ENCODE results near the gene AHRR.

DNA sequence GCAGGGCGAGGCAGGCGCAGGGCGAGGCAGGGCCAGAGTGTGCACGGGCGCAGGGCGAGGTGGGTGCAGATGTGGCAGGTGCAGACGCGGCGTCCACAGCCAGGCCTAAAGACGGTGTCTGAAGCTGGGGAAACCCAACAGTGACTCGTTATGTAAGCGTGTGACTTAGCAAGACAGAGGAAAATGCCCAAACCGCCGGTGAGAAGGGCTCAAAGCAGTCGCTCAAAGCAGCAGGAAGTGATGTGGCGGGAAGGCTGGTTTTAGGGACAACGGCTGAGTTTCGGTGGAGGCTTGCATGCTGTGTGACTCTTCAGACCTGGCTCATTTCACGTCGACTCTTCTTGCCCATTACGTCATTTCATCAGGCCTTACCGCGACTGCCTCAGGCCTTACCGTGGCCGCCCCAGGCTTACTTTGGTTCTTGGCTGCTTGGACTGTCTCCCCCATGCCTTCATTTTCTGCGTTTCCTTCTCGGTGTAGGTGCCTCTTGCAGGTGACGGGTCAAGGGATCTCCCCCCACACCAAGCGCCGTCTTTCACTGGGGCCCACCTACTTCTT, 71.0 kb downstream of the AHRR start:
- TF ChIP-seq, protein P1, sequence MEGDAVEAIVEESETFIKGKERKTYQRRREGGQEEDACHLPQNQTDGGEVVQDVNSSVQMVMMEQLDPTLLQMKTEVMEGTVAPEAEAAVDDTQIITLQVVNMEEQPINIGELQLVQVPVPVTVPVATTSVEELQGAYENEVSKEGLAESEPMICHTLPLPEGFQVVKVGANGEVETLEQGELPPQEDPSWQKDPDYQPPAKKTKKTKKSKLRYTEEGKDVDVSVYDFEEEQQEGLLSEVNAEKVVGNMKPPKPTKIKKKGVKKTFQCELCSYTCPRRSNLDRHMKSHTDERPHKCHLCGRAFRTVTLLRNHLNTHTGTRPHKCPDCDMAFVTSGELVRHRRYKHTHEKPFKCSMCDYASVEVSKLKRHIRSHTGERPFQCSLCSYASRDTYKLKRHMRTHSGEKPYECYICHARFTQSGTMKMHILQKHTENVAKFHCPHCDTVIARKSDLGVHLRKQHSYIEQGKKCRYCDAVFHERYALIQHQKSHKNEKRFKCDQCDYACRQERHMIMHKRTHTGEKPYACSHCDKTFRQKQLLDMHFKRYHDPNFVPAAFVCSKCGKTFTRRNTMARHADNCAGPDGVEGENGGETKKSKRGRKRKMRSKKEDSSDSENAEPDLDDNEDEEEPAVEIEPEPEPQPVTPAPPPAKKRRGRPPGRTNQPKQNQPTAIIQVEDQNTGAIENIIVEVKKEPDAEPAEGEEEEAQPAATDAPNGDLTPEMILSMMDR (IDR thresholded peaks at IDR 0.05): no peak
- no peak for TF ChIP-seq POLR2AphosphoS5 (IDR thresholded peaks at IDR 0.05; ENCODE audit: insufficient read depth in 1 of 2, low read depth in 1 of 2)
